Measurements from ENCODE around the gene NR1D2.
"Not testable (repeated sequence)": the region's sequence is repeated elsewhere in the genome, so short reads cannot be mapped to it uniquely, and the experiment has no call there.

The NR1D2 gene

DNA sequence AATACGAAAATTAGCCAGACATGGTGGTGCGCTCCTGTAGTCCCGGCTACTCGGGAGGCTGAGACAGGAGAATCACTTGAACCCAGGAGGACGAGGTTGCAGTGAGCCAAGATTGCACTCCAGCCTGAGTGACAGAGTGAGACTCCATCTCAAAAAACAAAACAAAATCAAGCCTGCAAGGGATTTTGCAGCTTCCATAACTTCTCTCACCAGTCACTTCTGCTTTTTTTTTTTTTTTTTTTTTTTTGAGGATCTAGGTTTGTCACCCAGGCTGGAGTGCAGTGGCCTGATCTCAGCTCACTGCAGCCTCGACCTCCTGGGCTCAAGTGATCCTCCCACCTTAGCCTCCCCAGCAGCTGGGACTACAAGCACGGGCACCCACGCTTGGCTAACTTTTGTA lies 65.7 kb downstream of the NR1D2 start:
- DNase-seq = not testable (repeated sequence)

- DNase-seq = no peak
Observed at GRCh38 chr3:24012589-24013269, 67.6 kb downstream of the NR1D2 start.

- no peak for DNase-seq
Observed at GRCh38 chr3:24017305-24017704, 72.2 kb downstream of the NR1D2 start.

DNA sequence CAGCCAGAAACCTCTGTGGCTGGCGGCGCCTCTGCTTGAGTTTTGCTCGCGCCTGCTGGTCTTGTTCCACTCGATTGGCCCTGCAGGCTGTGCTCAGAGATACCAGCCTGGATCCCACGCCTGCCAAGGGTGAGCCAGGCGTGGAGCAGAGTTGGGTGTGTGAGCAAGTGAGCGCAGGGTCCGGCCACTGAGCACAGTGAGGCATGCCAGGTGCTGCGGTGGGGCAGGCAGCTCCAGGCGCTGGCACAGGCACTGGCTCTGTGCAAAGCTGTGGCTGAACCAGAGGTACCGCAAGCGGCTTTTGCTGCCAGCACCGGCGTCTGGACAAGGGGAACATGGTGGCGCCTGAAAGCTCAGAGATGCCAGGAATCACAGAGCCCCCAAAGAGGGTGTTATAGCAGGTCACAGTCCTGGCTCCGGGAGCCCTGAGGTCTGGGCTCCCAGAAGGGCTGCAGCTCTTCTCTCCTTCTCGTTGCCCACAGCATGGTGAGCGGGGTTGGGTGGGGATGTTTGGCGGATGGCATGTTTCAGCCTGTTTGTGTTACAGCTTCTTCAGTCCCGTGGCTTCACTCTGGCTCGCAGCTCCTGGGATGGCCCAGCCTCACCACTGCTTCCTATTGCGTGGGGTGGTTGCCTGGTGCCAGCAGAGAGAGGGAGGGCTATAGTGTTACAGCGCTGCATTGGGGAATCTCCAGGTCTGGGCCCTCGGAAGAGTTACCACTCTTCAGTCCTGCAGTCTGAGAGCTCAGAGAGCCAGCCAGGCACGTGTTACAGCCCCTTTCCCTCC lies 73.9 kb downstream of the NR1D2 start:
- DNase-seq = no peak

- DNase-seq = no peak
Observed at GRCh38 chr3:24019585-24019984, 74.5 kb downstream of the NR1D2 start.

- DNase-seq = no peak
Observed at GRCh38 chr3:24020036-24020691, 75.1 kb downstream of the NR1D2 start.

DNA sequence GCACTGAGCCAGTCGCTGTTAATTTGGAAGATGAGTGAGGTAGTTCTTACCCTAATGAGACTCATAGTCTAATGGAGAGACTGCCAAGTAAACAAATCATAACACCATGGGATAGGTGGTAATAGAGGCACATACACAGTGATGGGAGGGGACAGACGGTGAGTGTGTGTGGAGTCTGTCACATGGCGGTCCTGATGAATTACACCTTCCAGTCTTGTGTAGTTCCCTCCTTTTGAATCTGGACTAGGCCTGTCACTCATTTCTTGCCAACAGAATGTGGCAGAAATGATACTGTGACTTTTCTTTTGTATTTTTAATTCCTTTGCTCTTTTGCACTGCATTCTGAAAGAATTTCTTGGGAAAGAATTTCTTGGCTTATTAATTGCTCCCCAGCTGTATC lies 78.1 kb downstream of the NR1D2 start:
- no peak for DNase-seq

- no peak for DNase-seq
Observed at GRCh38 chr3:24025805-24026204, 80.7 kb downstream of the NR1D2 start.

- DNase-seq = not testable (repeated sequence)
Observed at GRCh38 chr3:24026665-24027064, 81.6 kb downstream of the NR1D2 start.

DNA sequence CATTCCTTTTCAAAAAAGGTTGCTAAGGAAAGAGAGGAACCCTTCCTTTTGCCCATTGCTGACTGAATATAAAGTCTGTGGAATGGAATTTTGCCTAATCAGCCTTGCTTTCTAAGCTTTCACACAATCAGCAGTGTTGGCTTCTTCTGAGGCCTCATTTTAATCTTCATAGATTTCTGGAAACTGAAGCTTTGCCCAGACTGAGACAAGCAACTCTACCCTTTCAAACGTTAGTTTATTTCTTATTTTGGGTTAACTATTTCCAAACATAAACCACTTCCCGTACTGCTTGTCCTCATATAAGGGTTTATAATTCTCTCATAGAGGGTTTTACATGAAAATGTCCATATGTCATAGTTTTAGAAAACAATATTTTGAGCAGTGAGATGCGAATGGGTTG lies 82.9 kb downstream of the NR1D2 start:
- no peak for DNase-seq

All from KG1 (cell line).